GM12891 (cell line): ENCODE data around the gene LRP1.

ENCODE experiments used
- POLR2A ChIP-seq: IDR thresholded peaks from 2 replicates; pipeline ENCODE4 v1.6.1; 2011; ENCODE audit warnings: low read depth, low read length, control low read depth
- POLR2AphosphoS5 ChIP-seq: IDR thresholded peaks from 2 replicates; pipeline ENCODE4 v1.6.1; 2011; ENCODE audit warnings: low read depth, low read length, control low read depth
- SPI1 ChIP-seq: IDR thresholded peaks from 2 replicates; pipeline ENCODE4 v1.6.1; 2011; ENCODE audit warnings: low read depth, low read length, control low read depth
- TAF1 ChIP-seq: IDR thresholded peaks from 2 replicates; pipeline ENCODE4 v1.6.1; 2011; ENCODE audit warnings: low read depth, low read length, control low read depth

DNA sequence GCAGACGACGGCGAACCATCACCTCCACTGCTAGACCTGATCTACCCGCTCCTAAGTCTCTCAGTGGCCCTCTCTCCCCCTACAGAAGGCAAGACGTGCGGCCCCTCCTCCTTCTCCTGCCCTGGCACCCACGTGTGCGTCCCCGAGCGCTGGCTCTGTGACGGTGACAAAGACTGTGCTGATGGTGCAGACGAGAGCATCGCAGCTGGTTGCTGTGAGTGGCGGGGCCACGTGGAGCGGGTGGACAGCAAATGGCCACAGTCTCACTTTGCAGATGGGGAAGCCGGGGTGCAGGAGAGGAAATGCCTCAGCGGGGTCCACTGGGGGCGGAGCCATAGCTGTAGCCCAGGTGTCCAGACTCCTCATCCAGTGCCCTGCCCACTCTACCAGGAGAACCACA is 66.9 kb downstream of the LRP1 start:
- TF ChIP-seq POLR2AphosphoS5 (no peak), POLR2A (no peak), TAF1 (no peak), SPI1 (no peak)
